IPS-15b (cell line): Measurements from ENCODE around the gene IL10.

Experiments used
- H3K27me3 ChIP-seq: one replicate; pipeline ENCODE4 v1.6.1; 2013; ENCODE audit warnings: low read length; ENCODE audit not compliant: control insufficient read depth, insufficient read depth
- H3K36me3 ChIP-seq: one replicate; pipeline ENCODE4 v1.6.1; 2013; ENCODE audit warnings: low read length; ENCODE audit not compliant: control insufficient read depth, insufficient read depth
- H3K4me1 ChIP-seq: one replicate; pipeline ENCODE4 v1.6.1; 2013; ENCODE audit warnings: mild to moderate bottlenecking, low read length; ENCODE audit not compliant: control insufficient read depth, insufficient read depth
- H3K4me3 ChIP-seq: one replicate; pipeline ENCODE4 v1.5.1; 2013; ENCODE audit warnings: low read depth, low read length
- H3K9ac ChIP-seq: one replicate; pipeline ENCODE4 v1.6.1; 2013; ENCODE audit warnings: low read depth, mild to moderate bottlenecking, low read length
- H3K9me3 ChIP-seq: one replicate; pipeline ENCODE4 v1.6.1; 2013; ENCODE audit warnings: mild to moderate bottlenecking, low read length; ENCODE audit not compliant: control insufficient read depth, insufficient read depth

The IL10 gene

GRCh38 chr1:206801467-206801866 is 29.2 kb upstream of the IL10 start:
- H3K9ac ChIP-seq, result no peak overlapping the region
- H3K4me3 ChIP-seq, result no peak overlapping the region
- H3K4me1 ChIP-seq, result no peaks in the 10 kb centered on the region
- H3K36me3 ChIP-seq, result no peaks in the 10 kb centered on the region
- H3K9me3 ChIP-seq, result no peaks in the 10 kb centered on the region
- H3K27me3 ChIP-seq, result peaks cover 3% of the 10 kb centered on the region

GRCh38 chr1:206800891-206801290 is 28.6 kb upstream of the IL10 start:
- Histone ChIP-seq H3K27me3 (peaks cover 3% of the 10 kb centered on the region), H3K4me1 (no peaks in the 10 kb centered on the region), H3K9me3 (no peaks in the 10 kb centered on the region), H3K4me3 (no peak overlapping the region), H3K36me3 (no peaks in the 10 kb centered on the region), H3K9ac (no peak overlapping the region)

GRCh38 chr1:206800411-206800810 is 28.1 kb upstream of the IL10 start:
- Histone ChIP-seq H3K9ac (no peak overlapping the region), H3K4me1 (no peaks in the 10 kb centered on the region), H3K4me3 (no peak overlapping the region), H3K27me3 (peaks cover 3% of the 10 kb centered on the region), H3K9me3 (no peaks in the 10 kb centered on the region), H3K36me3 (no peaks in the 10 kb centered on the region)

GRCh38 chr1:206799311-206799710 is 27.0 kb upstream of the IL10 start:
- Histone ChIP-seq H3K4me3 (no peak overlapping the region), H3K9me3 (no peaks in the 10 kb centered on the region), H3K27me3 (peaks cover 3% of the 10 kb centered on the region), H3K36me3 (no peaks in the 10 kb centered on the region), H3K9ac (no peak overlapping the region), H3K4me1 (no peaks in the 10 kb centered on the region)

- Histone ChIP-seq H3K36me3 (no peaks in the 10 kb centered on the region), H3K9ac (no peak overlapping the region), H3K4me3 (no peak overlapping the region), H3K27me3 (peaks cover 3% of the 10 kb centered on the region), H3K4me1 (no peaks in the 10 kb centered on the region), H3K9me3 (no peaks in the 10 kb centered on the region)
These were observed 26.2 kb upstream of the IL10 start for GRCh38 chr1:206798384-206798996.

- Histone ChIP-seq H3K9me3 (no peaks in the 10 kb centered on the region), H3K9ac (no peak overlapping the region), H3K4me3 (no peak overlapping the region), H3K4me1 (no peaks in the 10 kb centered on the region), H3K36me3 (no peaks in the 10 kb centered on the region), H3K27me3 (peaks cover 3% of the 10 kb centered on the region)
These were observed 25.5 kb upstream of the IL10 start for GRCh38 chr1:206797534-206798383.

- Histone ChIP-seq H3K9me3 (no peaks in the 10 kb centered on the region), H3K4me3 (no peak overlapping the region), H3K9ac (no peak overlapping the region), H3K4me1 (no peaks in the 10 kb centered on the region), H3K36me3 (no peaks in the 10 kb centered on the region), H3K27me3 (peaks cover 3% of the 10 kb centered on the region)
These were observed 24.7 kb upstream of the IL10 start for GRCh38 chr1:206796981-206797402.

GRCh38 chr1:206796116-206796515 is 23.8 kb upstream of the IL10 start:
- H3K9ac ChIP-seq, result no peak overlapping the region
- peaks cover 3% of the 10 kb centered on the region for H3K27me3 ChIP-seq
- H3K4me1 ChIP-seq, result no peaks in the 10 kb centered on the region
- no peak overlapping the region for H3K4me3 ChIP-seq
- no peaks in the 10 kb centered on the region for H3K36me3 ChIP-seq
- H3K9me3 ChIP-seq, result no peaks in the 10 kb centered on the region

GRCh38 chr1:206794294-206794908 is 22.1 kb upstream of the IL10 start:
- Histone ChIP-seq H3K9me3 (no peaks in the 10 kb centered on the region), H3K4me3 (no peak overlapping the region), H3K36me3 (no peaks in the 10 kb centered on the region), H3K27me3 (peaks cover 3% of the 10 kb centered on the region), H3K4me1 (no peaks in the 10 kb centered on the region), H3K9ac (no peak overlapping the region)

GRCh38 chr1:206793620-206794019 is 21.3 kb upstream of the IL10 start:
- Histone ChIP-seq H3K4me1 (no peaks in the 10 kb centered on the region), H3K27me3 (peaks cover 3% of the 10 kb centered on the region), H3K36me3 (no peaks in the 10 kb centered on the region), H3K9me3 (no peaks in the 10 kb centered on the region), H3K4me3 (no peak overlapping the region), H3K9ac (no peak overlapping the region)

GRCh38 chr1:206792939-206793607 is 20.8 kb upstream of the IL10 start:
- Histone ChIP-seq H3K9me3 (no peaks in the 10 kb centered on the region), H3K4me3 (no peak overlapping the region), H3K27me3 (peaks cover 3% of the 10 kb centered on the region), H3K36me3 (no peaks in the 10 kb centered on the region), H3K9ac (no peak overlapping the region), H3K4me1 (no peaks in the 10 kb centered on the region)
